Mesendoderm (in vitro differentiated cells): ENCODE data around the gene GDI1. TPM values are rescaled to one million over a fixed set of nuclear protein-coding genes. Genes with fewer than 3 reads are reported as not detected.
"Not testable (repeated sequence)": the region's sequence is repeated elsewhere in the genome, so short reads cannot be mapped to it uniquely, and the experiment has no call there.

Source experiments
- DNase-seq: peaks from one replicate; pipeline ENCODE4 v3.0.0; 2013
- H2AK5ac ChIP-seq: 2 replicates; pipeline ENCODE4 v1.6.1; 2013; ENCODE audit warnings: low read length, inconsistent platforms
- H2BK120ac ChIP-seq: 2 replicates; pipeline ENCODE4 v1.6.1; 2013; ENCODE audit warnings: low read depth, mild to moderate bottlenecking, low read length, moderate library complexity, mixed read lengths
- H2BK15ac ChIP-seq: replicated peaks from 2 replicates; pipeline ENCODE4 v1.6.1; 2013; ENCODE audit warnings: low read depth, mild to moderate bottlenecking, moderate library complexity
- H2BK5ac ChIP-seq: 2 replicates; pipeline ENCODE4 v1.6.1; 2013; ENCODE audit warnings: low read length, inconsistent platforms
- H3K18ac ChIP-seq: 2 replicates; pipeline ENCODE4 v1.6.1; 2013; ENCODE audit warnings: mild to moderate bottlenecking, low read length, mixed read lengths
- H3K23ac ChIP-seq: one replicate; pipeline ENCODE4 v1.6.1; 2013; ENCODE audit warnings: low read length
- H3K27ac ChIP-seq: 2 replicates; pipeline ENCODE4 v1.5.1; 2013; ENCODE audit warnings: low read depth, mild to moderate bottlenecking, inconsistent platforms, low read length, moderate library complexity
- H3K27me3 ChIP-seq: 2 replicates; pipeline ENCODE4 v1.6.1; 2013; ENCODE audit warnings: low read length, control low read depth, mild to moderate bottlenecking, inconsistent platforms; ENCODE audit not compliant: insufficient read depth, poor library complexity
- H3K36me3 ChIP-seq: 2 replicates; pipeline ENCODE4 v1.6.1; 2013; ENCODE audit warnings: low read length, inconsistent platforms; ENCODE audit not compliant: control insufficient read depth, insufficient read depth
- H3K4ac ChIP-seq: one replicate; pipeline ENCODE4 v1.6.1; 2013; ENCODE audit warnings: low read depth, mild to moderate bottlenecking, low read length, moderate library complexity
- H3K4me1 ChIP-seq: 2 replicates; pipeline ENCODE4 v1.6.1; 2013; ENCODE audit warnings: low read depth, low read length, inconsistent platforms; ENCODE audit not compliant: control insufficient read depth
- H3K4me2 ChIP-seq: 2 replicates; pipeline ENCODE4 v1.6.1; 2013; ENCODE audit warnings: low read length
- H3K4me3 ChIP-seq: 2 replicates; pipeline ENCODE4 v1.5.1; 2013; ENCODE audit warnings: mild to moderate bottlenecking, low read length
- H3K56ac ChIP-seq: one replicate; pipeline ENCODE4 v1.6.1; 2013; ENCODE audit warnings: low read length
- H3K79me1 ChIP-seq: 2 replicates; pipeline ENCODE4 v1.6.1; 2013; ENCODE audit warnings: low read length, inconsistent platforms
- H3K79me2 ChIP-seq: 2 replicates; pipeline ENCODE4 v1.6.1; 2013; ENCODE audit warnings: mild to moderate bottlenecking, low read length; ENCODE audit not compliant: control insufficient read depth, insufficient read depth
- H3K9ac ChIP-seq: 2 replicates; pipeline ENCODE4 v1.6.1; 2013; ENCODE audit warnings: low read length, inconsistent platforms
- H4K5ac ChIP-seq: one replicate; pipeline ENCODE4 v1.6.1; 2013; ENCODE audit warnings: low read length
- H4K8ac ChIP-seq: one replicate; pipeline ENCODE4 v1.6.1; 2013; ENCODE audit warnings: low read depth, mild to moderate bottlenecking, control low read depth, low read length, moderate library complexity
- WGBS: extraction: QIAGEN DNeasy Blood & Tissue Kit; methylation state at CpG from one replicate; pipeline ENCODE4 v1.1.7; 2013; ENCODE audit warnings: low lambda C conversion rate, missing lambda C conversion rate; ENCODE audit not compliant: insufficient coverage; ENCODE audit errors: extremely low coverage; 5-methylcytosine and 5-hydroxymethylcytosine counted together
- polyA plus RNA-seq, 2 experiments: library from polyadenylated mRNA; stranded (reverse); fragments of 200-250 nt; gene quantifications; one replicate each; pipeline ENCODE4 v1.2.3, GENCODE V29; 2013

GDI1 gene
- 65.9 TPM for polyA plus RNA-seq (2013, experiment 1 of 2)
- 67.9 TPM for polyA plus RNA-seq (2013, experiment 2 of 2)

DNA sequence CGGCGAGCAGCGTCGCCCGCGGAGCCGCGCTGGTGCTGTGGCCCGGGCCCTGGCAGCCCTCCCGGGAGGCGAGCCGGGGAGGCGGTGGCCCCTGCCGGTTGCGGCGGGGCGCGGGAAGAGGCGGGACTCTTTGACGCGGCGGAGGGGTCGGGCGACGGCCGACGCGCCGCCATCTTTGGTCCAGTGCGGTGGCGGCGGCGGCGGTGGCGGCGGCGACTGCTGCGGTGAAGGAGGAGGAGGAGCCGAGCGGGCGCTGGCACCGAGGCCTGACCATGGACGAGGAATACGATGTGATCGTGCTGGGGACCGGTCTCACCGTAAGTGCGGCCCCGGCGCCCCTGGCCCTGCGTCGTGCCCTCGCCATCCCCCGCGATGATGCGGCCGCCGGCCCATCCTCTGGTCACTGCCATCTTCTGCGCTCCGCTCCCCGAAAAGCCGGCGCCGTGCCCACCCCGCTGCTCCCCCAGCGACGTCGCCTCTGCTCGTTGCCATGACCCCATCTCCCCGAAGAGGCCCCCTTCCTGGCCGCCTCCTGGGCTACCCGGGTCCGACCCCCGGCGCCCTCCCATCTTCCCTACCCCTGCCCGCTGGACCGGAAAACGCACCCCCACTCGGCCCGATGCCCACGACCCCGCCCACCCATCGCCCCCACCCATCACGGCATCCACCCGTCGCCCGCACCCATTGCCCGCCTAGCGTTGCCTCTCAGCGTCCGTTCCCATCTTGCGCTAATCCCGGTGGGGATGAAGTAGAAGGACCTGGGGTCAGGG lies at the start of gene GDI1:
Gene GDI1, plus strand, starts transcription at position 172 of the 770 bp plus-strand sequence. Its CDS starts 101 bp downstream, at position 273.
- WGBS: no CpG with 5 or more reads among the region's 93 CpGs
- peak within 1 kb of the TSS; percentile 68 for H3K4me3 ChIP-seq
- peak within 1 kb of the TSS; percentile 86 for H3K9ac ChIP-seq
- H2AK5ac ChIP-seq: no peak within 1 kb of the TSS
- H3K79me1 ChIP-seq: peaks cover 5% of the 10 kb centered on the region
- H3K79me2 ChIP-seq: peaks cover 17% of the 10 kb centered on the region
- DNase-seq: peak; percentile 52
- no peak within 1 kb of the TSS for H2BK5ac ChIP-seq
- no peaks in the 10 kb centered on the region for H3K27me3 ChIP-seq
- H3K18ac ChIP-seq: peak within 1 kb of the TSS; percentile 98
- no peak within 1 kb of the TSS for H4K8ac ChIP-seq
- H3K27ac ChIP-seq: peak within 1 kb of the TSS; percentile 87
- no peak within 1 kb of the TSS for H2BK15ac ChIP-seq
- no peak within 1 kb of the TSS for H2BK120ac ChIP-seq
- no peaks in the 10 kb centered on the region for H3K4me1 ChIP-seq
- peak within 1 kb of the TSS; percentile 93 for H3K56ac ChIP-seq
- peak within 1 kb of the TSS; percentile 92 for H3K4ac ChIP-seq
- H3K36me3 ChIP-seq: peaks cover 2% of the 10 kb centered on the region
- peak within 1 kb of the TSS; percentile 39 for H3K4me2 ChIP-seq
- no peak within 1 kb of the TSS for H4K5ac ChIP-seq
- H3K23ac ChIP-seq: no peak within 1 kb of the TSS

DNA sequence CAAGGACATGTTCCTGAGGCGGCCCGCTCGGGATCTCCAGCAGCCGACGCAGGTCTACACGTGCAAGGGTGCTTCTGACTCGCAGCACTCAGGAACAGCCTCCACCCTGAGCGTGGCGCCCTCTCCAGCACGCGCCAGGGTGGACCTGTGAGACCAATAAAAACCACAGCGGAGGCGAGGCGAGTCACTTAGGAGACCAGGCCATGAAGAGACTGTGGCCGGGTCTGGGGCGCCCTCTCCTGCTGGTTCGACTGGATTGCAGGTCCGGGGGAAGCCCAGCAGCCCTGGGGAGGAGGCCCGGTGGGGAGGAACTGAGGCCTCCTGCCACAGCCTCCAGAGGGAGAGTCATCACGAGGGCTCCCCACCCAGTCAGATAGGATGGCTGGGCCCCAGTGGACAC lies 48.9 kb upstream of the GDI1 start:
- not testable (repeated sequence) for H3K79me1 ChIP-seq, H3K56ac ChIP-seq, H2BK15ac ChIP-seq, H4K8ac ChIP-seq, H2BK120ac ChIP-seq, H3K23ac ChIP-seq, H2BK5ac ChIP-seq, H3K4me3 ChIP-seq, H2AK5ac ChIP-seq, H4K5ac ChIP-seq, H3K9ac ChIP-seq, H3K27me3 ChIP-seq, H3K4ac ChIP-seq, H3K18ac ChIP-seq, DNase-seq, H3K36me3 ChIP-seq, H3K27ac ChIP-seq, H3K79me2 ChIP-seq, H3K4me1 ChIP-seq, H3K4me2 ChIP-seq
- no CpG with 5 or more reads among the region's 20 CpGs for WGBS

DNA sequence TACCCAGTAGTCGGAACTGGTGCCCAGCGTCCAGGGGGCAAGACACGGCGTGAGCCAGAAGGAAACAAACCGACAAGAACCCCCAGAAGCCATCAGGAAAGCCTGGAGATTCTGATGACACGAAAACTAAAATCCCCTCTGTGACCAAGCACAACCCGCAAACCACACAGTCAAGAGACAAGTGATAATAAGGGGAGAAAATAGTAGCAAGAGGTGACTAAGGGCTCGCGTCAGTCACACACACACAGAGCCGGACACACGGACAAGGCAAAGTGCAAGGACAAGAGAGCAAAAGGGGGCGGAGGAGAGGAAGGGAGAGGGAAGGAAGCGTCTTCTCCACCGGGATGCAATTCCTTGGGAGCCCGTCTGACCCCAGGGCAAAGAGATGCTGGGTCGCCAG lies 48.3 kb upstream of the GDI1 start:
- not testable (repeated sequence) for H3K4me3 ChIP-seq, H3K4me1 ChIP-seq, H4K5ac ChIP-seq, H3K56ac ChIP-seq, H3K18ac ChIP-seq, H3K23ac ChIP-seq, H2BK120ac ChIP-seq, H3K4ac ChIP-seq, H2AK5ac ChIP-seq, H3K79me1 ChIP-seq, H4K8ac ChIP-seq, H2BK5ac ChIP-seq, H3K79me2 ChIP-seq, DNase-seq, H3K27ac ChIP-seq, H3K36me3 ChIP-seq, H2BK15ac ChIP-seq, H3K9ac ChIP-seq, H3K4me2 ChIP-seq, H3K27me3 ChIP-seq
- WGBS: no CpG with 5 or more reads among the region's 16 CpGs

DNA sequence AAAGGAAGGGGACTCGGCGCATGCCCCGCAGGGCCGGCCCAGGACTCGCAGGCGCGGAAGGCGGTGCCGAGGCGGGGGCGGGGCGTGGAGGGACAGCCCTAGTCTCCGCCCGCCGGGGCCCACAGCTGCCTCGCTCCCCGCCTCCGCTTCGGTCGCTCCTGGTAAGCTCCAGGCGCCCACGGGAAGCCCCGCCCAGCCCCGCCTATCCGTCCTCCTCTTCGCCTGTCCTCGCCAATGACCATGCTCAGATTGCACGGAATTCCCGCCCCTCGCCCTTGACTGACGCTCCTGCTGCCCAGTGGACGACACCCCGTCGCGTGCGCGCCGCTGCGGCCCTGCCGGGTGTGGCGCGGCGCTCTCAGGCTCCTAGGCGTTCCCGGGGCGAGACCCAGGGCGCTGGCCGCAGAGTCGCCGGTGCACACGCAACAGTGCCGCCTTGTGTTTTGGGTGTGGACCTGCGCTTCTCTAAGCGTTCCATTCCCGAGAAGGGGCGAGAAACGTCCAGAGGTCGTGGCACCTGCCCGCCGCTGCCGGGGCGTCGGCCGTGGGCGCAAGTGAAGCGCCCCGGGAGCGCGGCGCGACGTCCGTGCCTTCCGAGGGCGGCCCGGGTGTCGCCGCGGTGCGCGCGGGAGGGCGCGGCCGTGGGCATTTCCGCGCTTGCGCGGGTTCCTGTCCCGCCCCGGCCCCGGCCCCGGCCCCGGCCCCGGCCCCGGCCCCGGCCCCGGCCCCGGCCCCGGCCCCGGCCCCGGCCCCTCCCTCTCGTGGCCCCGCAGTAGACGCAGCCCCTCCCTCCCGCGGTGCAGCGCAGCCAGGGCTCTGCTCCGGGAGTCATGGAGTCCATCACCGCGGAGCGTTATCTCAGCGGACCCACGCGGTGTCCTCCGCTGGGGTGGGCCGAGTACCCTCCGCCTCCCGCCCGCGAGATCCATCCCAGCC lies 46.9 kb upstream of the GDI1 start:
- H2BK5ac ChIP-seq, H3K79me1 ChIP-seq, H2AK5ac ChIP-seq, H3K4me1 ChIP-seq, H2BK120ac ChIP-seq, H3K27ac ChIP-seq, H2BK15ac ChIP-seq, H3K27me3 ChIP-seq, H3K4ac ChIP-seq, H3K36me3 ChIP-seq, DNase-seq, H3K4me2 ChIP-seq, H3K79me2 ChIP-seq, H3K4me3 ChIP-seq, H4K8ac ChIP-seq, H3K18ac ChIP-seq, H3K9ac ChIP-seq, H4K5ac ChIP-seq, H3K23ac ChIP-seq, H3K56ac ChIP-seq: not testable (repeated sequence)
- no CpG with 5 or more reads among the region's 121 CpGs for WGBS

DNA sequence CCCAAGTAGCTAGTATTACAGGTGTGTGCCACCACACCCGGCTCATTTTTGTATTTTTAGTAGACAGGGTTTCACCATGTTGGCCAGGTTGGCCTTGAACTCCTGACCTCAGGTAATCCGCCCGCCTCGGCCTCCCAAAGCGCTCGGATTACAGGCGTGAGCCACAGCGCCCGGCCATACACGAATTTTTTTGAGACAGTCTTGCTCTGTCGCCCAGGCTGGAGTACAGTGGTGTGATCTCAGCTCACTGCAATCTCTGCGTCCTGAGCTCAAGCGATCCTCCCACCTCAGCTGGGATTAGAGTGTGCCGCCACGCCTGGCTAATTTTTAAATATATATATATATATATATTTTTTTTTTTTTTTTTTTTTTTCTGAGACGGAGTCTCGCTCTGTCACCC lies 40.6 kb upstream of the GDI1 start:
- not testable (repeated sequence) for H3K79me1 ChIP-seq, H3K4me3 ChIP-seq, H4K8ac ChIP-seq, H3K56ac ChIP-seq, H3K27ac ChIP-seq, H2BK5ac ChIP-seq, H4K5ac ChIP-seq, H3K9ac ChIP-seq, H3K23ac ChIP-seq, H3K4me2 ChIP-seq, H3K27me3 ChIP-seq, DNase-seq, H2BK120ac ChIP-seq, H2BK15ac ChIP-seq, H2AK5ac ChIP-seq, H3K18ac ChIP-seq, H3K4me1 ChIP-seq
- Histone ChIP-seq H3K4ac (peak overlapping the region; percentile 4), H3K36me3 (peaks cover 12% of the 10 kb centered on the region), H3K79me2 (peaks cover 15% of the 10 kb centered on the region)
- WGBS: no CpG with 5 or more reads among the region's 17 CpGs
